ENCODE data around the gene IL11.
"Not testable (repeated sequence)": the region's sequence is repeated elsewhere in the genome, so short reads cannot be mapped to it uniquely, and the experiment has no call there.

IL11 gene

GRCh38 chr19:55370305-55370988 lies at the start of gene IL11:
TSS of gene IL11 (minus strand) at chr19:55370463. CDS start at chr19:55370310, 153 bp downstream.
- DNase-seq, result no peak

GRCh38 chr19:55419624-55420236 lies 49.5 kb upstream of the IL11 start:
- DNase-seq, result no peak

DNA sequence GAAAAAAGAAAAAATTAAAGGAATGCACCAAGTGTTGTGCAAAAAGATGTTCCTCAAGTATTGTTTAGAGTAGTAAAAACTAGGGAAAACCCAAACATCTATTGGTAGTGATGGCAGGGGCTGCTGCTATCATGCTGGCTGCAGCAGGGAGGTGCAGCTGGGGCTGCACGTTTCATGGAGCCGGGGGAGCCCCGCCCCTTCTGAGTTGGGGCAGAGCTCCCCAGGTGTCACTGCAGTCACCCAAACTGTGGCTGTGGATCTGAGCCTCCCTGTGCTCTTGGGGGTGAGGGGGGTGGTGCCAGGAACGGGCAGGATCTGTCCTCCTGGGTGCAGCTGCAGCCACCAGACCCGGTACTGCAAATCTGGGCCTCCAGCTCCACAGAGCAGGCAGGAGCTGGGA lies 48.8 kb upstream of the IL11 start:
- no peak for DNase-seq

GRCh38 chr19:55418185-55418584 lies 47.9 kb upstream of the IL11 start:
- peak; percentile 76 for DNase-seq

DNA sequence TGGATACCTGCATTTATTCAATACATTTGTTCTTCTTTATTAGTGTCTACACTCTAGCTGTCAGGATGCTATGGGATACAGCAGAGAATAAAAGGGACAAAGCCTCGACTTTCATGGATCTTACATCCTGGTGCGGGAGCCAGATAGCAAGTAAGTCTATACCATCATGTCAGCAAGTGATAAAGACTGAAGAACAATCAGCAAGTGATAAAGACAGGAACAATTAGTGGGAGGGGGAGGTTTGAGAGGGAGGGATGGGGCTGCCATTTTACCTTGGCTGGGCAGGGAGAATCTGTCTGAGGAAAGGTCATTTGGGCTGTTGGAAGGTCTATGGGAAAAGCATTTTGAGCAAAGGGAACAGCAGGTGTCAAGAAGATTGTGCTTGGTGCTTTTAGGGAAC lies 39.9 kb upstream of the IL11 start:
- no peak for DNase-seq

DNA sequence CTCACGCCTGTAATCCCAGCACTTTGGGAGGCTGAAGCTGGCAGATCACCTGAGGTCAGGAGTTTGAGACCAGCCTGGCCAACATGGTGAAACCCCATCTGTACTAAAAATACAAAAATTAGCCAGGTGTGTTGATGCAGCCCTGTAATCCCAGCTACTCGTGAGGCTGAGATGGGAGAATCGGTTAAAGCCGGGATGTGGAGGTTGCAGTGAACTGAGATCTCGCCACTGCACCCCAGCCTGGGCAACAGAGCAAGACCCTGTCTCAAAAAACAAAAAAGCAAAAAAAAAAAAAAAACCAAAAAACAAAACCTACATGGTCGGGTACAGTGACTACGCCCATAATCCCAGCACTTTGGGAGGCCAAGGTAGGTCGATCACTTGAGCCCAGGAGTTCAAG lies 38.9 kb upstream of the IL11 start:
- DNase-seq, result not testable (repeated sequence)

DNA sequence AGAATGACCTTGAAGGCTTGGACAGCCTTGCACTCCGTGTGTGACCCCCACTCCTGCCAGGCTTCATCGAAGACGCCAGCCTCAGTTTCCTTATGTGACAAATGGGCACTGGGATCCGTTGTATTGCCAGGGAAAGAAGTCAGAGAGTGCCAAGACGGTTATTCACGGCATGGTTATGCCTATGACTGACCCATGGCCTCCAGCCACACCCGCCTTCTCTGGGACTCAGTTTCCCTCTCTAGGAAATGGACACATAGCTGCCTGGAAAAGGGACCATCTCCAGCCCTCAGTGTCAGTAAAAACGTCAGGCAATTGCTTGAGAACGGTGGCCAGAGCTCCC lies 38.2 kb upstream of the IL11 start:
- no peak for DNase-seq

DNA sequence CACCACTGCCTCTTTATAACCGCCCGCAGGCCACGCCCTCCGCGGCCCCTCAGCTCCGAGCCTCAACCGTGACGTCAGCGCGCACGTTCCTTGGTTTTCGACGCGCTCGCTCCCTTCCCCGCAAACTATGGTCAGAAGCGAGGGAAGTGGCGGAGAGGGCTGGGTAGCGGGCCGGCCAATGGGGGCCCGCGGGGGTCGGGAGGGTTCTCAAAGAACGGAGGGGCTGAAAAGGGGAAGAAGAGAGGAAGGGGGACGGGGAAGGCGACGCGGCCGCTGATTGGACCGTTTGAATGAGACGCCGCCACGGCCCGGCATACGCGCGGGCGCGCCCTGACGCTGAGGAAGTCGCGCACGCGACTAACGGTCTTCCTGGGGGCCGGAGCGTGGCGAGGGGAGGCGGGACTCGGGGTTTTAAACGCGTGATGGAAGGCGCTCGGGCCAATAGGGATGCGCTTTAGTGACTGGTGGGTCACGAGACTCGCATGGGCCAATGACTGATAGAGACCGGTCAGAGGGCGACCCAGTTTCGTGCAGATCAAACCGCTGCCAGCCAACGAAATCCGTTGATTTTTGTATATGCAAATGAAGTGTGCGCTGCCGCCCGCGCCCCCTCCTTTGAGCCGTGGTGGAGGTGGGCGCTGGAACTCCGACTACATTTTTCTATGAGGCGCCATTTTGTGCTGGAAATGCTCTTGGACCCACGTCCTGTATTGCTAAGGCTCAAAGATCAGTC lies 37.7 kb upstream of the IL11 start:
- DNase-seq, result peak; percentile 99

DNA sequence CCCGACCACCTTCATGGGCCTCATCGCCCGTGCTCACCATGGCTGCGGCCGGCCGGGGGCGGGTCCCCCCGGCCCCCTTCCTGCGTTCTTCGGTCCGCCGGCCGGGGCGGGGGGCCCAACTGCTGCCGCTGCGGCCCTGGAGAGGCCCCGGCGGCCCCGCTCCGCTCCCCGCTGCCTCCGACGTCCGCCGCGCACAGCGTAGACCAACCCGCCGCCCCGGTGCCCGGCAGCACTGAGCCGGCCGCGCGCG lies 37.2 kb upstream of the IL11 start, which contains the start of gene UBE2S:
UBE2S (minus strand) TSS at position 239 of the 250 bp plus-strand sequence; CDS start at position 40, 199 bp downstream.
- not testable (repeated sequence) for DNase-seq

DNA sequence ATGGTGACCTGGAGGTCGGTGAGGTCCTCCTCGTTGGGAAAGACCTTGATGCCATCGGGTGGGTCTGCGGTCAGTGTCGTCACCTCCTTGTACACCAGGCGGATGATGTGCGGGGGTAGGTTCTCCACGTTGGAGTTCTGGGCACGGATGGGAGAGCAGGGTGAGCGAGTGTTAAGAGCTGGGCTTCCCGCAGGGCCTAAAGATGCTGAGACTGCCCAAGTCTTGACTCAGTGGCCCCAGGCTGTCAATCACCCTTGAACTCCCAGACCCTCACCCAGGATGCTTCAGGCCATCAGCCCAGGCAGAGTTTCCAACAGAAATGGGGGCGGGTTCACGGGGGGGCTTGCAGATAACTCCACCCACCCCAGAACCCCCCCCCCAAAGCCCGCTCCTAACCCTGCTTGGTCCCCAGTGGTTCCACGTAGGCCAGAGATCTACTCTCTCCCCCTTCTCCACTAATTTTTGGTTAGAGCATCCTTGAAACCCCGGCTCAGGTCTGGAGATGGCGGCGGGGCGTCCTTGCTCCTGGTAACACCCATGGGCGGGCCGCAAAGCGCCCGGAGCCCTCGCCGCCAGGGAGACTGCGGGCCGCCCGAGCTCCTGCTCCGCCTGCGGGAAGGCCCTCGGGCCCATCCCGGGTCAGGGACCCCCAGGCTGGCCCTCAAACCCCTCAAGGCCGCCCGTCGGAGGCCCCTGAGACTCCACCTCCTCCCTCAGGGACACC lies 36.7 kb upstream of the IL11 start:
- DNase-seq, result peak; percentile 20

GRCh38 chr19:55406091-55406825 lies 36.0 kb upstream of the IL11 start:
- DNase-seq, result peak; percentile 19

DNA sequence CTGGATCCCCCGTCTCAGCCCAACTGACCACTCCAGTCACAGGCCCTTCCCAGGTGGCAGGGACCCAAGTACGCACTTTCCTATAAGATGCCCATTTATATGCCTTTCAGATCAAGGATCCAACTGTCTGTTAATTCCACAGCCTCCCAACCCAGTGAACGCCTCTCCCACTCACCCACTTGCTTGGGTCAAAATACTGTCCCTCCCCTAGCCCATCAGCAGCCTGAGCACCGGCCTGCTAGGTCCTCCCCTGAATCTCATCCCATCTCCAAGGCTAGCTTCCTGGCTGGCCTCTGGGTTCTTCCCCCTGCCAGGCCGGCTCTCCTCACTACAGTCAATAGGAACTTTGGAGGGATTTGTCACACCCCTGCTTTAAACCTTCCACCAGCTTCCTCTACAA lies 35.4 kb upstream of the IL11 start:
- DNase-seq, result no peak

- DNase-seq, result no peak
Observed at GRCh38 chr19:55402509-55402908, 32.2 kb upstream of the IL11 start.

DNA sequence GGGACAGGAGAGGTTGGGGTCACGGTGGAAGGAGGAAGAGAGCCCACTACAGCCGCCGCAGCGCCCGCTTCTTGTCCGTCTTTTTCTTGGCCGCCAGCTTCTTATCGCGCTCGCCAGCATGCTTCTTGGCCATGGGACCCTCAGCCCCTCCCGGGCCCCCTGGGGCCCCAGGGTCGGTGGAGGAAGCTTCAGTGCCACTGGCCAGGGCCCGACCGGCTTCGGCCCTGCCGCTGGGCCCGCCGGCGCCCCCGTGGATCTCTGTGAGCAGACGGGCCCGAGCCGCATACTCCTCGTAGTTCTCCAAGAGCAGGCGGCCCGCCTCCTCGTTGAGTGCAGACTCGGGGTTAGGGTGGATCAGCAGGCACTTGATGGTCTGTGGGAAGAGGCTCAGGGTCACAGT lies 31.1 kb upstream of the IL11 start:
- DNase-seq, result not testable (repeated sequence)

DNA sequence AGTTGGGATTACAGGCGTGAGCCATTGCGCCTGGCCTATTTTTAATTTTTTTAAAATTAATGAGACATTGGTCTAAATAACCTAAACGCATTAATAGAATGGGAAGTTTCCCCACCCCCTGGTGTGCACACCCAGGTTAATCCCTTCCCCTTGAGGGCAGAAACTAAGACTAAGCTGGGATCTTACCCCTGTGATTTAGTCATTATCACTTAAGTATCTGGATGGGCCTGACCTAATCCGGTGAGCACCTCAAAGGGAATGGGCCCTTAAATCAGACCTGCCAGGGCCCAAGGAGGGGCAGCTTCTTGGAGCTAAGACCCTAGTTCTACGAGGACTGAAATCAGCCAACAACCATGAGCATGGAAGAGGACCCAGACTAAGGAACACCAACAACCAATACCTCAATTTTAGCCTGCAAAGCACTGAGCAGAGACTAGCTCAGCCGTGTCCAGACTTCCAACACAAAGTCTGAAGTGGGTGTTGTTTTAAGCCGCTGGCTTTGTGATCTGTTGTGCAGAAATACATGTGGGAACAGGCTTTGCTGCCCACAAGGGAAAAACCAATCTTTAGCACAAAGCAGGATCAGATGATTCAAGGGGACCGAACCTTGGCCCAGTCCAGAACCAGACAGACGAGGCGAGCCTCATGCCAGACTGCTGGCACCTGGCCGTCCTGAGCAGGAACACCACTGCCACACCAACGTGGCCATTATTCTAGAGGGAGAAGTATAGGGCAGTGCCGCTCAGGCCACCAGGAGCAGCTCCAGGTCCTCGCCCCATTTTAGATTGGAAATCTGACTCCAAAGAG lies 30.2 kb upstream of the IL11 start:
- DNase-seq, result peak; percentile 9

- peak; percentile 15 for DNase-seq
Observed at GRCh38 chr19:55398200-55398925, 28.1 kb upstream of the IL11 start.

- no peak for DNase-seq
Observed at GRCh38 chr19:55392820-55393761, 22.8 kb upstream of the IL11 start.

DNA sequence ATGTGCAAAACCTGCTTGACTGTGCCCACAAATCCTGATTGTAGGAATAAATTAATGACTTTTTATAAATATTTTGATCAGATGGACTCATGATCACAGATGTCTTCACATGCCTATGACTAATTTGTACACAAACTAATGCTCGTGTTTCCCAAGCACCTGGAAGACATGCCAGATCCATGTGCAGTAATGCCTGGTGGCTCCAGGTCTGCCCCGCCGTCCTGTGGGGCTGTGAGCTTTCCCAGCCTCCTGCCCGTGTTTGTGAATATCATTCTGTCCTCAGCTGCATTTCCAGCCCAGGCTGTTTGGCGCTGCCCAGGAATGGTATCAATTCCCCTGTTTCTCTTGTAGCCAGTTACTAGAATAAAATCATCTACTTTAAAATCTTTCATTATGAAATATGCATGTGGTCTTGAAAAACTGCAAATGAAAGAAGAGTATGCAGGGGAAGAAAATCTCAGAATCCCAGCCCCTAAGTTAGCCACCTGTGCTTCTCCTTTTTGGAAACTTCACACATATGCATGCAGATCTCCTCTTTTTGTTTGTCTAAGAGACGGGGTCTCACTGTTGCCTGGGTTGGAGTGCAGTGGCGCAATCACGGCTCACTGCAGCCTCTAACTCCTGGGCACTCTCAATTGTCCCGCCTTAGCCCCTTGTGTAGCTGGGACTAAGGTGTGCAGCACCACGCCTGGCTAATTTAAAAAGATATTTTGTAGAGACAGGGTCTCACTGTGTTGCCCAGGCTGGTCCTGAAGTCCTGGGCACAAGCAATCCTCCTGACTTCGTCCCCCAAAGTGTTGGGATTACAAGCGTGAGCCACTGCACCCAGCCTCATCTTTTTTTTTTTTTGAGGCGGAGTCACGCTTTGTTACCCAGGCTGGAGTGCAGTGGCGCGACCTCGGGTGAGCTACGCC lies 21.7 kb upstream of the IL11 start:
- no peak for DNase-seq

- no peak for DNase-seq
Observed at GRCh38 chr19:55391191-55391670, 21.0 kb upstream of the IL11 start.
